Mesenchymal stem cell (in vitro differentiated cells and primary cell): ENCODE results near the gene ADAMTS20.
A peak's percentile ranks its signal among the peaks of the same experiment; 100 is the strongest.
"Not testable (repeated sequence)": the region's sequence is repeated elsewhere in the genome, so short reads cannot be mapped to it uniquely, and the experiment has no call there.

Experiments
- DNase-seq: peaks from one replicate; pipeline ENCODE4 v3.0.0-alpha.2; 2013
- H2AFZ ChIP-seq: one replicate; pipeline ENCODE4 v1.6.1; 2013; ENCODE audit warnings: low read depth, mild to moderate bottlenecking, control low read depth, inconsistent platforms, low read length, moderate library complexity
- H2AK5ac ChIP-seq: 2 replicates; pipeline ENCODE4 v1.6.1; 2013; ENCODE audit warnings: low read length, moderate library complexity, mild to moderate bottlenecking, inconsistent platforms; ENCODE audit not compliant: severe bottlenecking
- H2BK120ac ChIP-seq: one replicate; pipeline ENCODE4 v1.6.1; 2013; ENCODE audit warnings: low read depth, mild to moderate bottlenecking, inconsistent platforms, low read length, moderate library complexity
- H2BK12ac ChIP-seq, 2 experiments: one replicate each; pipeline ENCODE4 v1.6.1; 2013; ENCODE audit warnings: inconsistent platforms in 2 of 2, low read length in 2 of 2, mild to moderate bottlenecking in 2 of 2, moderate library complexity in 2 of 2, control low read depth in 1 of 2
- H2BK15ac ChIP-seq: one replicate; pipeline ENCODE4 v1.6.1; 2013; ENCODE audit warnings: mild to moderate bottlenecking, low read depth, inconsistent platforms; ENCODE audit not compliant: poor library complexity, severe bottlenecking
- H2BK5ac ChIP-seq: 2 replicates; pipeline ENCODE4 v1.6.1; 2013; ENCODE audit warnings: low read depth, mild to moderate bottlenecking, low read length, control low read depth, inconsistent platforms; ENCODE audit not compliant: poor library complexity, severe bottlenecking
- H3K14ac ChIP-seq, 2 experiments: one replicate each; pipeline ENCODE4 v1.6.1; 2013; ENCODE audit warnings: inconsistent platforms in 2 of 2, low read length in 2 of 2, control low read depth in 1 of 2, mild to moderate bottlenecking in 1 of 2, moderate library complexity in 1 of 2
- H3K18ac ChIP-seq, 2 experiments: one replicate each; pipeline ENCODE4 v1.6.1; 2013; ENCODE audit warnings: inconsistent platforms in 2 of 2, low read length in 2 of 2, control low read depth in 1 of 2, low read depth in 1 of 2, mild to moderate bottlenecking in 1 of 2
- H3K23ac ChIP-seq, 2 experiments: one replicate each; pipeline ENCODE4 v1.6.1; 2013; ENCODE audit warnings: inconsistent platforms in 2 of 2, low read length in 2 of 2, mild to moderate bottlenecking in 2 of 2, moderate library complexity in 2 of 2, control low read depth in 1 of 2
- H3K27ac ChIP-seq: 2 replicates; pipeline ENCODE4 v1.5.1; 2013; ENCODE audit warnings: mild to moderate bottlenecking, moderate library complexity, low read length, control low read depth, inconsistent platforms; ENCODE audit not compliant: poor library complexity, severe bottlenecking
- H3K27me3 ChIP-seq, 2 experiments: 2 replicates each; pipeline versions ENCODE4 v1.6.1 to v1.7.0; 2013; ENCODE audit warnings: low read length in 2 of 2, mild to moderate bottlenecking in 2 of 2, moderate library complexity in 2 of 2, control low read depth in 1 of 2, inconsistent platforms in 1 of 2; ENCODE audit not compliant: control insufficient read depth in 1 of 2, insufficient read depth in 1 of 2
- H3K36me3 ChIP-seq, 2 experiments: 2 replicates each; pipeline versions ENCODE4 v1.6.1 to v1.7.0; 2013; ENCODE audit warnings: low read length in 2 of 2, control low read depth in 1 of 2, inconsistent platforms in 1 of 2, low read depth in 1 of 2, mild to moderate bottlenecking in 1 of 2; ENCODE audit not compliant: insufficient read depth in 2 of 2, control insufficient read depth in 1 of 2
- H3K4ac ChIP-seq, 2 experiments: one replicate each; pipeline ENCODE4 v1.6.1; 2013; ENCODE audit warnings: inconsistent platforms in 2 of 2, low read length in 2 of 2, mild to moderate bottlenecking in 2 of 2, moderate library complexity in 2 of 2, control low read depth in 1 of 2, low read depth in 1 of 2
- H3K4me1 ChIP-seq: 2 replicates; pipeline ENCODE4 v1.6.1; 2013; ENCODE audit warnings: low read depth, low read length, control low read depth; ENCODE audit not compliant: control insufficient read depth, insufficient read depth
- H3K4me2 ChIP-seq: 2 replicates; pipeline ENCODE4 v1.6.1; 2013; ENCODE audit warnings: low read length, mild to moderate bottlenecking, inconsistent platforms; ENCODE audit not compliant: poor library complexity, severe bottlenecking
- H3K4me3 ChIP-seq, 2 experiments: 2 replicates each; pipeline versions ENCODE4 v1.5.1 to v1.7.0; 2013; ENCODE audit warnings: low read length in 2 of 2, mild to moderate bottlenecking in 2 of 2, control low read depth in 1 of 2, low read depth in 1 of 2; ENCODE audit not compliant: insufficient read depth in 1 of 2
- H3K79me1 ChIP-seq: replicated peaks from 2 replicates; pipeline ENCODE4 v1.6.1; 2013; ENCODE audit warnings: mild to moderate bottlenecking, control low read depth, low read length, inconsistent platforms; ENCODE audit not compliant: poor library complexity, severe bottlenecking
- H3K9ac ChIP-seq: 2 replicates; pipeline ENCODE4 v1.7.0; 2013; ENCODE audit warnings: mild to moderate bottlenecking, low read length, moderate library complexity
- H3K9me3 ChIP-seq: 2 replicates; pipeline ENCODE4 v1.7.0; 2013; ENCODE audit warnings: mild to moderate bottlenecking, low read length; ENCODE audit not compliant: control insufficient read depth
- H4K8ac ChIP-seq: one replicate; pipeline ENCODE4 v1.6.1; 2013; ENCODE audit warnings: inconsistent platforms, mild to moderate bottlenecking, low read length, moderate library complexity
- H4K91ac ChIP-seq: one replicate; pipeline ENCODE4 v1.6.1; 2013; ENCODE audit warnings: mild to moderate bottlenecking, low read length, inconsistent platforms
- WGBS: methylation state at CpG from one replicate; pipeline ENCODE4 v1.1.7; 2013; ENCODE audit warnings: mixed read lengths; 5-methylcytosine and 5-hydroxymethylcytosine counted together

The ADAMTS20 gene

DNA sequence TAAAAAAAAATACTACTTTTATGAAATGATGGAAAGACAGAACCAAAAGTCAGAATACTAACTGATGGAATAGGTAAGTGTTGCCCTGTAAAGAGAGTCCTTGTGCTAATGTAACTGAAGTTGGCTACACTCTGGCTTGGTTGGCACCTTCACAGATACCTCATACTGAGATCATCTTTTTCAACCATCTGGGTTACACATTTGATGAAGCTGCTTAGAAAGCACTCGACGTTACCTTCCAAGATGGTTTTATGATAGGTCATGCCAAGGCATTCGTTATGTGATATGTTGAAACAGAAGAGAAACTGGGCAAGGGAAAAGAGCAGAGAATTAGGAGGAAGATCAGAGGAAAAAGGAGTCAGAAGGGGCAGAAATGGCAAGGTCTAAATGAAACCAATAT, 203.8 kb downstream of the ADAMTS20 start:
- no peaks in the 10 kb centered on the region for H3K36me3 ChIP-seq
- no peak for DNase-seq
- peak overlapping the region in 1 of 2 experiments; percentile 13 for H3K4me3 ChIP-seq
- no peak overlapping the region for H2BK15ac ChIP-seq
- H3K79me1 ChIP-seq = no peaks in the 10 kb centered on the region
- peaks cover 22% of the 10 kb centered on the region for H3K9me3 ChIP-seq
- H2BK120ac ChIP-seq = no peak overlapping the region
- H3K23ac ChIP-seq = no peak overlapping the region
- no peak overlapping the region for H3K4me2 ChIP-seq
- no peak overlapping the region for H2AFZ ChIP-seq
- no peaks in the 10 kb centered on the region for H3K27me3 ChIP-seq
- no peak overlapping the region for H3K4ac ChIP-seq
- H3K18ac ChIP-seq = no peak overlapping the region
- no peak overlapping the region for H2BK12ac ChIP-seq
- no peak overlapping the region for H4K8ac ChIP-seq
- no peak overlapping the region for H3K14ac ChIP-seq
- no peak overlapping the region for H4K91ac ChIP-seq
- no peaks in the 10 kb centered on the region for H3K4me1 ChIP-seq
- H3K27ac ChIP-seq = no peak overlapping the region
- no peak overlapping the region for H3K9ac ChIP-seq
- 92% methylated on average over 3 of the region's 3 CpGs for WGBS
- H2BK5ac ChIP-seq = no peak overlapping the region
- H2AK5ac ChIP-seq = no peak overlapping the region

DNA sequence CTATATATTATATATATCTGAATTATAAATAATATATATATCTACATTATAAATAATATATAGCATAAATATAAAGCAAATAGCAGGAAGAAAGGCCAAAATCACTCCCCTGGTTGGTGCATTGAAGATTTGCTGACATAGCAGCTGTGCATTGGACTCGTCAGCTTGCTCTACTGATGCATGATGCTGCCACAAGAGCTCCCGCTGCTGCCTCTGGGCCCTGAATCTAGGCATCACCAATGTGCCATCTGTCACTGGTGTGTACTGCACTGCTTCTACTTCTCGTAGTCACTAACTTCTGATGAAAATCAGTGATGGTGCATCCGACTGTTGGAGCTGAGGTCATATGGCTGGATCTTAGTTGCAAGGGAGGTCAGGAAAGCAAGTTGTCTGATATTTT, 205.0 kb downstream of the ADAMTS20 start:
- Histone ChIP-seq H3K18ac (no peak overlapping the region), H3K9me3 (peaks cover 22% of the 10 kb centered on the region), H2AFZ (no peak overlapping the region), H3K4me2 (no peak overlapping the region), H2AK5ac (no peak overlapping the region), H4K91ac (peak overlapping the region; percentile 34), H2BK120ac (no peak overlapping the region), H3K4me1 (no peaks in the 10 kb centered on the region), H3K79me1 (no peaks in the 10 kb centered on the region), H2BK5ac (no peak overlapping the region), H4K8ac (no peak overlapping the region), H2BK12ac (no peak overlapping the region), H3K23ac (peak overlapping the region in 1 of 2 experiments; percentile 85), H3K9ac (no peak overlapping the region), H2BK15ac (no peak overlapping the region), H3K4me3 (no peak overlapping the region), H3K27ac (no peak overlapping the region), H3K36me3 (no peaks in the 10 kb centered on the region), H3K14ac (no peak overlapping the region), H3K27me3 (no peaks in the 10 kb centered on the region), H3K4ac (no peak overlapping the region)
- no peak for DNase-seq
- 90% methylated on average over 4 of the region's 4 CpGs for WGBS

DNA sequence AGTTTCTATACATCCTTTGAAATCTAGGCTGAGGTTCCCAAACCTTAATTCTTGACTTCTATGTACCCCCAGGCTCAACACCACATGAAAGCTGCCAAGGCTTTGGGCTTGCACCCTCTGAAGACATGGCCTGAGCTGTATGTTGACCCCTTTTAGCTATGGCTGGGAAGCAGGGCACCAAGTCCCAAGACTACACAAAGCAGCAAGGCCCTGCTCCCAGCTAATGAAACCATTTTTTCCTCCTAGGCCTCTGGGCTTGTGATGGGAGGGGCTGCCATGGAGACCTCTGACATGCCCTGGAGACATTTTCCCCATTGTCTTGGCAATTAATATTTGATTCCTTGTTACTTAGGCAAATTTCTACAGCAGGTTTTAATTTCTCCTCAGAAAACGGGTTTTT, 207.0 kb downstream of the ADAMTS20 start:
- Histone ChIP-seq H3K14ac (no peak overlapping the region), H3K27ac (no peak overlapping the region), H3K9ac (no peak overlapping the region), H3K79me1 (no peaks in the 10 kb centered on the region), H3K27me3 (no peaks in the 10 kb centered on the region), H3K18ac (no peak overlapping the region), H3K36me3 (no peaks in the 10 kb centered on the region), H3K4me3 (no peak overlapping the region), H2BK120ac (no peak overlapping the region), H4K91ac (no peak overlapping the region), H2BK15ac (no peak overlapping the region), H3K4me1 (no peaks in the 10 kb centered on the region), H3K9me3 (peaks cover 22% of the 10 kb centered on the region), H2AK5ac (no peak overlapping the region), H3K4ac (no peak overlapping the region), H3K23ac (no peak overlapping the region), H2BK12ac (no peak overlapping the region), H4K8ac (no peak overlapping the region), H2BK5ac (no peak overlapping the region), H3K4me2 (no peak overlapping the region), H2AFZ (no peak overlapping the region)
- no peak for DNase-seq
- 39% methylated on average over 1 of the region's 1 CpG for WGBS

DNA sequence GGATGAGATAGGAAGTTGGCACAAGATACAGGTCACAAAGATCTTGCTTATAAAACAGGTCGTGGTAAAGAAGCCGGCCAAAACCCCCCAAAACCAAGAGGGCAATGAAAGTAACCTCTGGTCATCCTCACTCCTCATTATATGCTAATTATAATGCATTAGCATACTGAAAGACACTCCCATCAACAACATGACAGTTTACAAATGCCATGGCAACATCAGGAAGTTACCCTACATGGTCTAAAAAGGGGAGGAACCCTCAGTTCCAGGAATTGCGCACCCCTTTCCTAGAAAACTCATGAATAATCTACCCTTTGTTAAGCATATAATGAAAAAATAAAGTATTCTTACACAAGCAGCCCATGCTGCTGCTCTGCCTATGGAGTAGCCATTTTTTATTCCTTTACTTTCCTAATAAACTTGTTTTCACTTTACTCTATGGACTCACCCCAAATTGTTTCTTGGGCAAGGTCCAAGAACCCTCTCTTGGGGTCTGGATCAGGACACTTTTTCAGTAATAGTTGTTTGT, 210.2 kb downstream of the ADAMTS20 start:
- not testable (repeated sequence) for H2BK5ac ChIP-seq, H3K9ac ChIP-seq, DNase-seq, H3K36me3 ChIP-seq, H2AFZ ChIP-seq, H4K91ac ChIP-seq, H2BK120ac ChIP-seq, H3K79me1 ChIP-seq, H3K18ac ChIP-seq, H3K14ac ChIP-seq, H4K8ac ChIP-seq, H3K4ac ChIP-seq, H3K4me3 ChIP-seq, H3K4me1 ChIP-seq, H2BK12ac ChIP-seq, H3K27ac ChIP-seq, H3K23ac ChIP-seq, H2BK15ac ChIP-seq, H3K4me2 ChIP-seq, H3K27me3 ChIP-seq, H2AK5ac ChIP-seq
- 90% methylated on average over 2 of the region's 3 CpGs for WGBS
- peaks cover 22% of the 10 kb centered on the region for H3K9me3 ChIP-seq
